HK-2 (cell line): ENCODE results near the gene NUDT13.

ENCODE experiments used
- DNase-seq: peaks from one replicate; pipeline ENCODE4 v3.0.0-alpha.2; 2018; ENCODE audit not compliant: unreplicated experiment

The NUDT13 gene

GRCh38 chr10:73163096-73163495 lies 52.8 kb downstream of the NUDT13 start:
- no peak for DNase-seq

- DNase-seq, result no peak
Measured at GRCh38 chr10:73166972-73167371, 56.7 kb downstream of the NUDT13 start.

GRCh38 chr10:73167458-73167782 lies 57.2 kb downstream of the NUDT13 start:
- no peak for DNase-seq

DNA sequence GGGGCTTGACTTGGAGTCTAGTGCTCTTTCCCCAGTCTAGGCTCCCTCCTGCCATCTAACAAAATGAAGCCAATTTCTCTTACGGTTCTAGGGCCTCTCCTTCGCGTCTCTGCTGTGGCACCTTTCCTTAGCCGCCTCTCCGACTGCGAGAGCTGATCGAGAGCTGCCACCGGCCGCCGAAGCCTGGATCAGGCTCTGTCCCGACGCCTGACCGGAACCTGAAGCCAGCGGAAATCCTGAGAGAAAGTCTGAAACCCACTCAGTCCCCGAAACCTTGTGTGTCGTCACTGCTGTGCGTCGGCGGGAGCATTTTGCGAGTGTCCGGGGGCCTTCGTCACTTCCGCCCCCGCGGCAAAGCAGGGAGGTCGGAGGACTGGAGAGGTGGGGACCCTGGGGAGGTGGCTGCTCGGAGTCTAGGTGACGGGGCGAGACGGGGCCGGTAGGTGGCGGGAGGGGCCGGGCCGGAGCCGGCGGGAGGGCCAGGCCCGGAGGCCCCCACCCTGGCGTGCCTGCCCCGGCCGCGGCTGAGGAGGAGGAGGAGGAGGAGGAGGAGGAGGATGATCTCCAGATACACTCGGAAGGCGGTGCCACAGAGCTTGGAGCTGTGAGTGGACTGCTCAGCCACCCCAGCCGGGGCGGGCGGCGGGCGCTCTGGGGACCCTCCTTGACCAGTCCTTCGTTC lies 57.7 kb downstream of the NUDT13 start, which contains the start of the genes ECD and FAM149B1:
ECD (minus strand) TSS at position 226 of the 682 bp plus-strand sequence. CDS start 4,071 bp downstream, outside the sequence.
FAM149B1 (plus strand) TSS at position 337 of the 682 bp plus-strand sequence; CDS start at position 558, 221 bp downstream.
- DNase-seq, result peak; percentile 98

- no peak for DNase-seq
Measured at GRCh38 chr10:73168465-73168803, 58.2 kb downstream of the NUDT13 start.

DNA sequence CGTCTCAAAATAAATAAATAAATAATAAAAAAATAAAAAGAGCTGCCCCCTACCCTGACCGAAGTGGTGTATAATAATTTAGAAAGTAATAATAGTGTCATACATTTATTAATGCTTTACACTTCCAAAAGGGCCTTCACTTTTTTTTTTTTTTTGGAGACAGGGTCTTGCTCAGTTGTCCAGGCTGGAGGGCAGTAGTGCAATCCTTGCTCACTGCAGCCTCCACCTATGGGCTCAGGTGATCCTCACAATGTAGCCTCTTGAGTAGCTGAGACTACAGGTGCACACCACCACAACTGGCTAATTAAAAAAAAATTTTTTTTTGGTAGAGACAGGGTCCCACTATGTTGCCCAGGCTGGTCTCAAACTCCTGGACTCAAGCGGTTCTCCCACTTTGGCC lies 59.1 kb downstream of the NUDT13 start:
- DNase-seq, result no peak

DNA sequence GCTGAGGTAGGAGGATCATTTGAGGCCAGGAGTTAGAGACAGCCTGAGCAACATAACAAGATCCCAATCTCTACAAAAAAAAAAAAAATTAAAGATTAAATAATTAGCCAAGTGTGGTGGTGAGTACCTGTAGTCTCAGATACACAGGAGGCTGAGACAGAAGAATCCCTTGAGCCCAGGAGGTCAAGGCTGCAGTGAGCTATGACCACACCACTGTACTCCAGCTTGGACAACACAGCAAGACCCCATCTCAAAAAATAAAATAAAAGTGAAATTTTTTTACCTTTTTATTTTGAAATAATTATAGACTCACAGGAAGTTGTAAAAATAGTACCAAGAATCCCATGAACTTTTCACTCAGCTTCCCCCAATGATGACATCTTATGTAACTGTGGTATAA lies 62.6 kb downstream of the NUDT13 start:
- DNase-seq, result no peak

- no peak for DNase-seq
Measured at GRCh38 chr10:73174148-73174925, 64.1 kb downstream of the NUDT13 start.
